Measurements from ENCODE around the gene CCNDBP1. TPM values are rescaled to one million over a fixed set of nuclear protein-coding genes. Genes with fewer than 3 reads are reported as not detected.

The CCNDBP1 gene, protein sequence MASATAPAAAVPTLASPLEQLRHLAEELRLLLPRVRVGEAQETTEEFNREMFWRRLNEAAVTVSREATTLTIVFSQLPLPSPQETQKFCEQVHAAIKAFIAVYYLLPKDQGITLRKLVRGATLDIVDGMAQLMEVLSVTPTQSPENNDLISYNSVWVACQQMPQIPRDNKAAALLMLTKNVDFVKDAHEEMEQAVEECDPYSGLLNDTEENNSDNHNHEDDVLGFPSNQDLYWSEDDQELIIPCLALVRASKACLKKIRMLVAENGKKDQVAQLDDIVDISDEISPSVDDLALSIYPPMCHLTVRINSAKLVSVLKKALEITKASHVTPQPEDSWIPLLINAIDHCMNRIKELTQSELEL
- 69.1 and 102 TPM in 2 replicates for total RNA-seq

DNA sequence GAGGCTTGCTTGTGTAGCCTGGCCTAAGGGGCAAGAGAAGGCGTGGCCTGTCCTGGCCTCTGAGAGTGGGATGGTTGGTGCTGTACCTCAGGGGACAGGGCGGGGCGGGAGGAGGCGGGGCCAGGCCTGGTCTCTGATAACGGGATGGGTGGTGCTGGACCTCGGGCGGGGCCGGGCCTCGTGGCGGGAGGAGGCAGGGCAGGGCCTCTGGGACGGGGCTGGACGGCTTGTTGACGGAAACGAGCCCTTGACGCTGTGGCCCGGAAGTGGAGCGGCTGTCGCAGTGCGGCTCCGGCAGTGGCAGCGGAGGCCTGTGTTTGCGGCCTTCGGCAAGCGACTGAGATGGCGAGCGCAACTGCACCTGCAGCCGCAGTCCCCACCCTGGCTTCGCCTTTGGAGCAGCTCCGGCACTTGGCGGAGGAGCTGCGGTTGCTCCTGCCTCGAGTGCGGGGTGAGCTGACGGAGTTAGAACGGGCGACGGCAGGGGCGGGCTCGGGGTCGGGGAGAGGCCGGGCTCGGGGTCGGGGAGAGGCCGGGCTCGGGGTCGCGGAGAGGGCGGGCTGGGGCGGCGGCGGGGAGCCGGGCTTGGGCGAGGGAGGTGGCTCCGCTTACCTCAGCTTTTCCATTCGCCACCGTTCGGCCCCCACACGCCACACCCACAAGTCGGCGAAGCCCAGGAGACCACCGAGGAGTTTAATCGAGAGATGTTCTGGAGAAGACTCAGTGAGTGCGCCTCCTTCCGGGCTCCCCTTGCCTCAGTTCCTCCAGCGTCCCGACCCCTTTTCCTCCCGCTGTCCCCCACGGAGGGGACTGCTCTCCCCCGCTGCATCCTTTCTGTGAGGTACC, at the start of gene CCNDBP1:
Gene CCNDBP1 (plus strand): TSS at position 247 of the 846 bp plus-strand sequence. CDS start 96 bp downstream, at position 343.

DNA sequence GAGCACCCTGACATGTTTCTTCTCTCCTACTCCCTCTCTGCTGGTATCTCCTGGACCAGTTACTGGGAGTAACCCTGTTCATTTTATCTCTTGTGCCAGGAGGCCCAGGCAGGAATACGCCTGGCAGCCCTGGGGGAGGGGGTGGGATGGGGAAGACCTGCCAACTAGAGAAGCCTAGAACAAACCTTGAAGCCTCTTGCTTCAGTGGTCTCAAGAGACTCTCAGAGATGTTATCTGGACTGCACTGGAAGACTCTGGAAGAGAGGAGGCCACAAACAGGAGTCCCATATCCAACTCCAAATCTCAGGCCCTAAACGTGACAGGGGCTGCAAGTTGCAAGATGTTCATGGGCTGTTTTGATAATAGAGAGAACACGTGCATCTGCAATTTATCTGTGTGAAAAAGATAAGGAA, 35.8 kb downstream of the CCNDBP1 start, which contains the start of gene EPB42:
Gene EPB42 (minus strand): TSS at position 28 of the 413 bp plus-strand sequence. CDS start 193 bp downstream, outside the sequence.

Other genes starting within 250 kb of the CCNDBP1 start
- 20.7 and 43.2 TPM in 2 replicates for gene UBR1, start 79.4 kb upstream of the CCNDBP1 start, total RNA-seq
- 12.5 and 20.2 TPM in 2 replicates for gene TMEM62, start 51.8 kb upstream of the CCNDBP1 start, total RNA-seq
- gene EPB42, start 35.6 kb downstream of the CCNDBP1 start, total RNA-seq, result not detected in 2 replicates
- gene TGM5, start 81.5 kb downstream of the CCNDBP1 start, total RNA-seq, result not detected in 2 replicates
- not detected in 2 replicates for gene TGM7, start 116.9 kb downstream of the CCNDBP1 start, total RNA-seq
- 3.6 and 9.5 TPM in 2 replicates for gene LCMT2, start 145.2 kb downstream of the CCNDBP1 start, total RNA-seq
- 12.5 and 15.7 TPM in 2 replicates for gene ZSCAN29, start 185.6 kb downstream of the CCNDBP1 start, total RNA-seq
- gene TUBGCP4, start 185.7 kb downstream of the CCNDBP1 start, total RNA-seq, result 7.0 and 12.5 TPM in 2 replicates